22Rv1 (cell line): ENCODE results near the gene OCA2.

Experiments used
- ZFX ChIP-seq: fragments of 450-650 bp; IDR thresholded peaks from 2 replicates; pipeline ENCODE4 v1.6.1; 2017; ENCODE audit warnings: antibody characterized with exemption, borderline replicate concordance
- TF ChIP-seq, protein P1 (sequence below): fragments of 450-650 bp; IDR thresholded peaks from 2 replicates; pipeline ENCODE4 v1.5.1; 2017; ENCODE audit warnings: mild to moderate bottlenecking

DNA sequence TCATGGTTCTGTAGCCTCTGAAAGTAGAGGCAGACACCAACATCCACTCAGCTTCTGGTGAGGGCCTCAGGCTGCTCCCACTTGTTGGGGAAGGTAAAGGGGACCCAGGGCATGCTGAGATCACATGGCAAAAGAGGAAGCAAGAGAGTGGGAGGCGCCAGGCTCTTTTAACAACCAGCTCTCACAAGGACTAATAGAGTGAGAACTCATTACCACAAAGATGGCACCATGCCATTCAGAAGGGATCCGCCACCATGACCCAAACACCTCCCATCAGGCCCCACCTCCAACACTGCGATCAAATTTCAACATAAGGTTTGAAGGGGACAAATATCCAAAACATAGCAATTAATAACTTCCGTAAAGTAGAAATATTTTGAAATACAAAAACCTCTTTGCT lies 192.3 kb downstream of the OCA2 start:
- TF ChIP-seq, protein P1, sequence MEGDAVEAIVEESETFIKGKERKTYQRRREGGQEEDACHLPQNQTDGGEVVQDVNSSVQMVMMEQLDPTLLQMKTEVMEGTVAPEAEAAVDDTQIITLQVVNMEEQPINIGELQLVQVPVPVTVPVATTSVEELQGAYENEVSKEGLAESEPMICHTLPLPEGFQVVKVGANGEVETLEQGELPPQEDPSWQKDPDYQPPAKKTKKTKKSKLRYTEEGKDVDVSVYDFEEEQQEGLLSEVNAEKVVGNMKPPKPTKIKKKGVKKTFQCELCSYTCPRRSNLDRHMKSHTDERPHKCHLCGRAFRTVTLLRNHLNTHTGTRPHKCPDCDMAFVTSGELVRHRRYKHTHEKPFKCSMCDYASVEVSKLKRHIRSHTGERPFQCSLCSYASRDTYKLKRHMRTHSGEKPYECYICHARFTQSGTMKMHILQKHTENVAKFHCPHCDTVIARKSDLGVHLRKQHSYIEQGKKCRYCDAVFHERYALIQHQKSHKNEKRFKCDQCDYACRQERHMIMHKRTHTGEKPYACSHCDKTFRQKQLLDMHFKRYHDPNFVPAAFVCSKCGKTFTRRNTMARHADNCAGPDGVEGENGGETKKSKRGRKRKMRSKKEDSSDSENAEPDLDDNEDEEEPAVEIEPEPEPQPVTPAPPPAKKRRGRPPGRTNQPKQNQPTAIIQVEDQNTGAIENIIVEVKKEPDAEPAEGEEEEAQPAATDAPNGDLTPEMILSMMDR: no peak
- no peak for TF ChIP-seq ZFX
